Superior temporal gyrus (tissue), 1 donor: ENCODE results near the gene PECR.
A peak's percentile ranks its signal among the peaks of the same experiment; 100 is the strongest.

Experiments used
- DNase-seq: peaks from one replicate; pipeline ENCODE4 v3.0.0-alpha.2; 2016; ENCODE audit errors: extremely low spot score

Gene PECR

GRCh38 chr2:216071111-216071851 is 10.3 kb downstream of the PECR start:
- no peak for DNase-seq

- DNase-seq, result no peak
Observed at GRCh38 chr2:216070195-216070594, 11.4 kb downstream of the PECR start.

GRCh38 chr2:216069028-216069427 is 12.6 kb downstream of the PECR start:
- no peak for DNase-seq

GRCh38 chr2:216066230-216066629 is 15.4 kb downstream of the PECR start:
- no peak for DNase-seq

GRCh38 chr2:216064665-216065064 is 16.9 kb downstream of the PECR start:
- no peak for DNase-seq

GRCh38 chr2:216064014-216064630 is 17.5 kb downstream of the PECR start:
- DNase-seq, result no peak

- no peak for DNase-seq
Observed at GRCh38 chr2:216059233-216059834, 22.3 kb downstream of the PECR start.

GRCh38 chr2:216057688-216058193 is 23.9 kb downstream of the PECR start:
- DNase-seq, result no peak

GRCh38 chr2:216056739-216057138 is 24.9 kb downstream of the PECR start:
- no peak for DNase-seq

GRCh38 chr2:216055680-216056079 is 25.9 kb downstream of the PECR start:
- no peak for DNase-seq

- DNase-seq, result no peak
Observed at GRCh38 chr2:216052420-216052819, 29.2 kb downstream of the PECR start.

GRCh38 chr2:216051350-216051749 is 30.3 kb downstream of the PECR start:
- no peak for DNase-seq

GRCh38 chr2:216049452-216049851 is 32.2 kb downstream of the PECR start:
- no peak for DNase-seq

- DNase-seq, result no peak
Observed at GRCh38 chr2:216047397-216047796, 34.2 kb downstream of the PECR start.

GRCh38 chr2:216044883-216045486 is 36.6 kb downstream of the PECR start:
- DNase-seq, result no peak

GRCh38 chr2:216043949-216044348 is 37.7 kb downstream of the PECR start:
- no peak for DNase-seq

- no peak for DNase-seq
Observed at GRCh38 chr2:216041438-216041837, 40.2 kb downstream of the PECR start.

GRCh38 chr2:216039918-216040317 is 41.7 kb downstream of the PECR start:
- DNase-seq, result no peak

GRCh38 chr2:216034065-216034464 is 47.5 kb downstream of the PECR start:
- DNase-seq, result peak; percentile 83

GRCh38 chr2:216033403-216033802 is 48.2 kb downstream of the PECR start:
- DNase-seq, result no peak

GRCh38 chr2:216031960-216032689 is 49.5 kb downstream of the PECR start:
- DNase-seq, result peak; percentile 53

- no peak for DNase-seq
Observed at GRCh38 chr2:216030216-216030615, 51.4 kb downstream of the PECR start.
